CD14-positive monocyte (primary cell): ENCODE data around the gene FGA. TPM values are rescaled to one million over a fixed set of nuclear protein-coding genes. Genes with fewer than 3 reads are reported as not detected.

Source experiments
- DNase-seq, 3 donors: peaks; one replicate each; pipeline ENCODE4 v3.0.0-alpha.2; 2011 to 2022
- H2AFZ ChIP-seq: 2 replicates; pipeline ENCODE4 v1.6.0; 2012; ENCODE audit warnings: mild to moderate bottlenecking, low read depth, low read length, inconsistent platforms; ENCODE audit not compliant: insufficient read depth, poor library complexity, severe bottlenecking
- H3K27ac ChIP-seq, 2 donors: 1 replicate in 1 of 2; 2 replicates in 1 of 2; pipeline ENCODE4 v1.5.1; 2012 to 2013; ENCODE audit warnings: low read length in 2 of 2, control low read depth in 1 of 2, inconsistent platforms in 1 of 2, low read depth in 1 of 2, mild to moderate bottlenecking in 1 of 2
- H3K27me3 ChIP-seq, 2 donors: one replicate each; pipeline versions ENCODE4 v1.6.0 to v1.6.1; 2011 to 2013; ENCODE audit warnings: low read length in 2 of 2; ENCODE audit not compliant: control insufficient read depth in 2 of 2, insufficient read depth in 2 of 2
- H3K36me3 ChIP-seq, 2 donors: replicated peaks in 1 of 2; 1 replicate in 1 of 2; 2 replicates in 1 of 2; pipeline versions ENCODE4 v1.5.1 to v1.6.1; 2012 to 2013; ENCODE audit warnings: low read length in 2 of 2, control low read depth in 1 of 2, inconsistent platforms in 1 of 2, mild to moderate bottlenecking in 1 of 2; ENCODE audit not compliant: insufficient read depth in 2 of 2, control insufficient read depth in 1 of 2
- H3K4me1 ChIP-seq, 2 donors: 1 replicate in 1 of 2; 2 replicates in 1 of 2; pipeline versions ENCODE4 v1.5.1 to v1.6.1; 2012 to 2013; ENCODE audit warnings: low read length in 2 of 2, control low read depth in 1 of 2, inconsistent platforms in 1 of 2, mild to moderate bottlenecking in 1 of 2, moderate library complexity in 1 of 2; ENCODE audit not compliant: insufficient read depth in 2 of 2, control insufficient read depth in 1 of 2
- H3K4me2 ChIP-seq: replicated peaks from 2 replicates; pipeline ENCODE3; 2012; ENCODE audit warnings: low read length, moderate library complexity, mild to moderate bottlenecking; ENCODE audit not compliant: poor library complexity, severe bottlenecking; ENCODE audit errors: extremely low read depth
- H3K4me3 ChIP-seq, 3 experiments: fragments of 200-600 bp in 1 of 3; sonication (generic) in 1 of 3; replicated peaks in 1 of 3; 1 replicate in 2 of 3; 2 replicates in 1 of 3; pipeline ENCODE4 v1.5.1; 2011 to 2013; ENCODE audit warnings: low read length in 3 of 3, mild to moderate bottlenecking in 3 of 3, control low read depth in 2 of 3, low read depth in 2 of 3, inconsistent platforms in 1 of 3, moderate library complexity in 1 of 3
- H3K79me2 ChIP-seq: 2 replicates; pipeline ENCODE4 v1.6.0; 2012; ENCODE audit warnings: mild to moderate bottlenecking, control low read depth, inconsistent platforms, low read length, moderate library complexity; ENCODE audit not compliant: insufficient read depth
- H3K9ac ChIP-seq: 2 replicates; pipeline ENCODE4 v1.6.0; 2017; ENCODE audit warnings: low read length, mild to moderate bottlenecking; ENCODE audit not compliant: insufficient read depth, poor library complexity, severe bottlenecking
- H3K9me3 ChIP-seq, 2 donors: replicated peaks in 1 of 2; 1 replicate in 1 of 2; 2 replicates in 1 of 2; pipeline versions ENCODE4 v1.5.1 to v1.6.1; 2012 to 2013; ENCODE audit warnings: low read length in 2 of 2, control low read depth in 1 of 2; ENCODE audit not compliant: control insufficient read depth in 1 of 2, insufficient read depth in 1 of 2
- H4K20me1 ChIP-seq: 2 replicates; pipeline ENCODE4 v1.6.0; 2012; ENCODE audit warnings: mild to moderate bottlenecking, low read length, control low read depth, moderate library complexity; ENCODE audit not compliant: insufficient read depth
- H3K27ac Mint-ChIP-seq, 7 donors: one replicate each; pipeline ENCODE4 v1.8.0; 2020; ENCODE audit warnings: mild to moderate bottlenecking in 7 of 7, mixed read lengths in 7 of 7, moderate library complexity in 6 of 7, inconsistent platforms in 2 of 7
- H3K27me3 Mint-ChIP-seq, 3 donors: one replicate each; pipeline ENCODE4 v1.8.0; 2021 to 2022; ENCODE audit warnings: low read depth in 3 of 3, mild to moderate bottlenecking in 3 of 3, mixed read lengths in 3 of 3, moderate library complexity in 3 of 3, inconsistent platforms in 1 of 3
- H3K36me3 Mint-ChIP-seq, 2 donors: one replicate each; pipeline ENCODE4 v1.8.0; 2020; ENCODE audit warnings: mixed read lengths in 2 of 2, inconsistent platforms in 1 of 2, mild to moderate bottlenecking in 1 of 2
- H3K4me1 Mint-ChIP-seq: one replicate; pipeline ENCODE4 v1.8.0; 2020; ENCODE audit warnings: mild to moderate bottlenecking, mixed read lengths
- H3K4me3 Mint-ChIP-seq, 2 donors: one replicate each; pipeline ENCODE4 v1.8.0; 2020; ENCODE audit warnings: mild to moderate bottlenecking in 2 of 2, mixed read lengths in 2 of 2, moderate library complexity in 1 of 2
- H3K9me3 Mint-ChIP-seq, 7 donors: one replicate each; pipeline ENCODE4 v1.8.0; 2020 to 2022; ENCODE audit warnings: mixed read lengths in 7 of 7, mild to moderate bottlenecking in 6 of 7, moderate library complexity in 6 of 7, inconsistent platforms in 2 of 7
- WGBS: methylation state at CpG from one replicate; pipeline ENCODE4 v1.1.5; 2013; ENCODE audit warnings: missing lambda C conversion rate; ENCODE audit not compliant: insufficient coverage; 5-methylcytosine and 5-hydroxymethylcytosine counted together
- intact Hi-C, 2 donors: fragments of 100-400 bp; cut with micrococcal nuclease; formaldehyde crosslinking; loops; one replicate each; pipeline versions ENCODE4 v1.15.0 to v1.15.1; 2023
- polyA plus RNA-seq, 3 donors: library from polyadenylated mRNA; depleted of rRNA in 1 of 3; unstranded in 2 of 3; stranded (reverse) in 1 of 3; fragments of 300-500 nt in 2 of 3; fragments of >200 nt in 1 of 3; fragmentation: Illumina TruSeq in 2 of 3; gene quantifications; 1 replicate in 2 of 3; 2 replicates in 1 of 3; pipeline ENCODE4 v1.2.3, GENCODE V29; 2012 to 2021
- TF ChIP-seq, protein P1 (sequence below): fragments of 200-600 bp; IDR thresholded peaks from one replicate; pipeline ENCODE4 v1.8.0; 2022; ENCODE audit warnings: antibody characterized with exemption, mild to moderate bottlenecking

The FGA gene
- polyA plus RNA-seq, 3 donors = not detected

DNA sequence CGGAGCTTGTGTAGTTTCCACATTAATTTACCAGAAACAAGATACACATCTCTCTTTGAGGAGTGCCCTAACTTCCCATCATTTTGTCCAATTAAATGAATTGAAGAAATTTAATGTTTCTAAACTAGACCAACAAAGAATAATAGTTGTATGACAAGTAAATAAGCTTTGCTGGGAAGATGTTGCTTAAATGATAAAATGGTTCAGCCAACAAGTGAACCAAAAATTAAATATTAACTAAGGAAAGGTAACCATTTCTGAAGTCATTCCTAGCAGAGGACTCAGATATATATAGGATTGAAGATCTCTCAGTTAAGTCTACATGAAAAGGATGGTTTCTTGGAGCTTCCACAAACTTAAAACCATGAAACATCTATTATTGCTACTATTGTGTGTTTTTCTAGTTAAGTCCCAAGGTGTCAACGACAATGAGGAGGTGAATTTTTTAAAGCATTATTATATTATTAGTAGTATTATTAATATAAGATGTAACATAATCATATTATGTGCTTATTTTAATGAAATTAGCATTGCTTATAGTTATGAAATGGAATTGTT is 27.8 kb downstream of the FGA start, which contains the start of gene FGB:
Gene FGB, plus strand, starts transcription at position 315 of the 558 bp plus-strand sequence. Its CDS starts 8 bp downstream, at position 323.
- Histone ChIP-seq H3K9me3 (no peaks in the 10 kb centered on the region), H3K9ac (no peak within 1 kb of the TSS), H2AFZ (no peak within 1 kb of the TSS), H3K79me2 (no peaks in the 10 kb centered on the region), H3K4me1 (no peaks in the 10 kb centered on the region), H4K20me1 (no peaks in the 10 kb centered on the region), H3K27ac (no peak within 1 kb of the TSS), H3K4me2 (no peak within 1 kb of the TSS), H3K27me3 (no peaks in the 10 kb centered on the region), H3K4me3 (no peak within 1 kb of the TSS), H3K36me3 (no peaks in the 10 kb centered on the region)
- no peaks in the 10 kb centered on the region for H3K36me3 Mint-ChIP-seq
- no CpG with 5 or more reads among the region's 2 CpGs for WGBS
- intact Hi-C loops = no loop called here
- no peak within 1 kb of the TSS for H3K4me3 Mint-ChIP-seq
- H3K27ac Mint-ChIP-seq = no peak within 1 kb of the TSS
- no peaks in the 10 kb centered on the region for H3K4me1 Mint-ChIP-seq
- no peaks in the 10 kb centered on the region for H3K27me3 Mint-ChIP-seq
- no peaks in the 10 kb centered on the region for H3K9me3 Mint-ChIP-seq
- TF ChIP-seq, protein P1, sequence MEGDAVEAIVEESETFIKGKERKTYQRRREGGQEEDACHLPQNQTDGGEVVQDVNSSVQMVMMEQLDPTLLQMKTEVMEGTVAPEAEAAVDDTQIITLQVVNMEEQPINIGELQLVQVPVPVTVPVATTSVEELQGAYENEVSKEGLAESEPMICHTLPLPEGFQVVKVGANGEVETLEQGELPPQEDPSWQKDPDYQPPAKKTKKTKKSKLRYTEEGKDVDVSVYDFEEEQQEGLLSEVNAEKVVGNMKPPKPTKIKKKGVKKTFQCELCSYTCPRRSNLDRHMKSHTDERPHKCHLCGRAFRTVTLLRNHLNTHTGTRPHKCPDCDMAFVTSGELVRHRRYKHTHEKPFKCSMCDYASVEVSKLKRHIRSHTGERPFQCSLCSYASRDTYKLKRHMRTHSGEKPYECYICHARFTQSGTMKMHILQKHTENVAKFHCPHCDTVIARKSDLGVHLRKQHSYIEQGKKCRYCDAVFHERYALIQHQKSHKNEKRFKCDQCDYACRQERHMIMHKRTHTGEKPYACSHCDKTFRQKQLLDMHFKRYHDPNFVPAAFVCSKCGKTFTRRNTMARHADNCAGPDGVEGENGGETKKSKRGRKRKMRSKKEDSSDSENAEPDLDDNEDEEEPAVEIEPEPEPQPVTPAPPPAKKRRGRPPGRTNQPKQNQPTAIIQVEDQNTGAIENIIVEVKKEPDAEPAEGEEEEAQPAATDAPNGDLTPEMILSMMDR = no peak
- no peak for DNase-seq

DNA sequence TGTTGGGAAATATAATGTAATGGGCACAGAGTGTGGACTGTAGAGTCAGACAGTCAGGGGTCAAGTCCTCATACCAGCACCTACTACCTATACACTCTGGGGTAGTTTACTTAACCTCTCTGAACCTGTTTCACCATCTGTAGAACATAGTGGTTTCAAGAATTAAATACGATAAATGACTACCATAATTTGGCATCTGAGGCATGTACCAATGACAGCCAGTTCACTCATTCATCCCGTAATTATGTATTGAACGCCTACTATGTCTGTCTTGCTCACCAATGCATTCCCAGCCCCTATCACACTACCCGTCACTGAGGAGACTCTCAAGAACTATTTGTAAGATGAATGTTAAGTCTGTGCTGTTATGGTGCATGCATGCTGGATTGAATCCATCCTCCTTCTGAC is 29.7 kb downstream of the FGA start:
- H3K36me3 Mint-ChIP-seq = no peaks in the 10 kb centered on the region
- H4K20me1 ChIP-seq = no peaks in the 10 kb centered on the region
- H3K27ac ChIP-seq = no peak overlapping the region
- intact Hi-C loops = no loop called here
- H3K27ac Mint-ChIP-seq = no peak overlapping the region
- no peak overlapping the region for H3K4me3 ChIP-seq
- no peaks in the 10 kb centered on the region for H3K36me3 ChIP-seq
- H3K4me3 Mint-ChIP-seq = no peak overlapping the region
- TF ChIP-seq, protein P1 = no peak
- H3K4me1 ChIP-seq = no peaks in the 10 kb centered on the region
- peaks cover 0 to 5% of the 10 kb centered on the region in 2 donors for H3K9me3 ChIP-seq
- H3K9ac ChIP-seq = no peak overlapping the region
- no peak overlapping the region for H2AFZ ChIP-seq
- no peaks in the 10 kb centered on the region for H3K79me2 ChIP-seq
- H3K9me3 Mint-ChIP-seq = peaks cover 0 to 9% (median 5%) of the 10 kb centered on the region in 7 donors
- no peak overlapping the region for H3K4me2 ChIP-seq
- no CpG with 5 or more reads among the region's 4 CpGs for WGBS
- H3K27me3 Mint-ChIP-seq = peaks cover 0 to 3% (median 0%) of the 10 kb centered on the region in 3 donors
- DNase-seq = no peak
- H3K27me3 ChIP-seq = no peaks in the 10 kb centered on the region
- H3K4me1 Mint-ChIP-seq = no peaks in the 10 kb centered on the region
